ENCODE measurements around the gene CAMK2A.

CAMK2A gene

GRCh38 chr5:150206098-150206778, 83.3 kb downstream of the CAMK2A start:
- no peak for TF ChIP-seq CTCF (conservative IDR thresholded peaks at IDR 0.05; ENCODE audit: low read depth)
- DNase-seq (ENCODE audit: low spot score): no peak
- ChIA-PET POLR2A (ENCODE audit: low non-redundant PET) (no interaction called here), CTCF (interaction anchor here (0.6 to 1.4 kb wide), 4 partner anchors 12 to 204 kb away, joined by 3 to 7 read pairs (median 4); no protein-coding TSS in a partner anchor)
- H3K27ac ChIP-seq: no peak overlapping the region

- no peak for DNase-seq (ENCODE audit: low spot score)
- no peak overlapping the region for H3K27ac ChIP-seq
- ChIA-PET POLR2A (ENCODE audit: low non-redundant PET) (no interaction called here), CTCF (interaction anchor here (0.7 kb wide), 1 partner anchor 114 kb away, joined by 5 read pairs; no protein-coding TSS in a partner anchor)
- TF ChIP-seq CTCF (conservative IDR thresholded peaks at IDR 0.05; ENCODE audit: low read depth): no peak
Observed at GRCh38 chr5:150204590-150204960, 85.0 kb downstream of the CAMK2A start.

GRCh38 chr5:150203832-150204589, 85.6 kb downstream of the CAMK2A start:
- TF ChIP-seq CTCF (conservative IDR thresholded peaks at IDR 0.05; ENCODE audit: low read depth): no peak
- H3K27ac ChIP-seq: no peak overlapping the region
- no peak for DNase-seq (ENCODE audit: low spot score)
- ChIA-PET POLR2A (ENCODE audit: low non-redundant PET) (interaction anchor here (0.6 kb wide), 1 partner anchor 545 kb away, joined by 3 read pairs; no protein-coding TSS in a partner anchor), CTCF (interaction anchor here (0.6 to 0.7 kb wide), 2 partner anchors 21 to 115 kb away, joined by 5 read pairs; no protein-coding TSS in a partner anchor)

- ChIA-PET POLR2A (ENCODE audit: low non-redundant PET) (no interaction called here), CTCF (no interaction called here)
- H3K27ac ChIP-seq: no peak overlapping the region
- no peak for TF ChIP-seq CTCF (conservative IDR thresholded peaks at IDR 0.05; ENCODE audit: low read depth)
- no peak for DNase-seq (ENCODE audit: low spot score)
Observed at GRCh38 chr5:150202501-150202900, 87.1 kb downstream of the CAMK2A start.

GRCh38 chr5:150197476-150197875, 92.1 kb downstream of the CAMK2A start:
- no peak overlapping the region for H3K27ac ChIP-seq
- ChIA-PET CTCF (interaction anchor here (0.6 to 1.3 kb wide), 3 partner anchors 22 to 152 kb away, joined by 3 to 4 read pairs (median 3); no protein-coding TSS in a partner anchor), POLR2A (ENCODE audit: low non-redundant PET) (no interaction called here)
- TF ChIP-seq CTCF (conservative IDR thresholded peaks at IDR 0.05; ENCODE audit: low read depth): no peak
- DNase-seq (ENCODE audit: low spot score): no peak

- ChIA-PET POLR2A (ENCODE audit: low non-redundant PET) (no interaction called here), CTCF (interaction anchor here (0.6 to 1.3 kb wide), 2 partner anchors 21 to 153 kb away, joined by 3 to 4 read pairs; no protein-coding TSS in a partner anchor)
- TF ChIP-seq CTCF (conservative IDR thresholded peaks at IDR 0.05; ENCODE audit: low read depth): no peak
Observed at GRCh38 chr5:150196986-150197385, 92.6 kb downstream of the CAMK2A start.

More at GRCh38 chr5:150196986-150197385, 92.6 kb downstream of the CAMK2A start:
- no peak overlapping the region for H3K27ac ChIP-seq
- no peak for DNase-seq (ENCODE audit: low spot score)

Data from RWPE1 (cell line).